ENCODE results near the gene CNNM2. TPM values are rescaled to one million over a fixed set of nuclear protein-coding genes. Genes with fewer than 3 reads are reported as not detected.
"Not testable (repeated sequence)": the region's sequence is repeated elsewhere in the genome, so short reads cannot be mapped to it uniquely, and the experiment has no call there.

The CNNM2 gene
- total and polyA plus RNA-seq, 7 donors, result 0.49 to 2.6 (median 1.3) TPM

- ATAC-seq, result peak in 1 of 4 donors; percentile 40
These were observed 57.6 kb downstream of the CNNM2 start for GRCh38 chr10:102975483-102976379.

DNA sequence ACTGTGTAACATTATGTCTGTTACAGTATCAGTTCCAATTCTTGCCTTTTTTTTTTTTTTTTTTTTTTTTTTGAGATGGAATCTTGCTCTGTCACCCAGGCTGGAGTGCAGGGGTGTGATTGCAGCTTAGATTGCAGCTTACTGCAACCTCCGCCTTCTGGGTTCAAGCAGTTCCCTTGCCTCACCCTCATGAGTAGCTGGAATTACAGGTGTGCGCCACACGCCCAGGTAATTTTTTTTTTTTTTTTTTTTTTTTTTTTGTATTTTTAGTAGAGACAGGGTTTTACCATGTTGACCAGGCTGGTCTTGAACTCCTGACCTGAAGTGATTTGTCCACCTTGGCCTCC is 58.3 kb downstream of the CNNM2 start:
- H3K27me3 ChIP-seq (ENCODE audit: insufficient read depth in 3 of 3, low read length in 2 of 3); intact Hi-C loops (cut with DNase I); H3K36me3 ChIP-seq (ENCODE audit: insufficient read depth in 1 of 2, low read depth in 1 of 2); H3K4me3 ChIP-seq; H3K27ac ChIP-seq; H3K9me3 ChIP-seq; DNase-seq; H3K4me1 ChIP-seq; ATAC-seq: not testable (repeated sequence)
- WGBS, 3 donors, result 60 to 100% (median 92%) methylated on average over 3 of the region's 3 CpGs

More at GRCh38 chr10:102975483-102976379, 57.6 kb downstream of the CNNM2 start:
- no peaks in the 10 kb centered on the region for H3K27me3 ChIP-seq (ENCODE audit: insufficient read depth in 3 of 3, low read length in 2 of 3)
- no peak overlapping the region for H3K27ac ChIP-seq
- no peak overlapping the region for H3K4me3 ChIP-seq
- intact Hi-C loops (cut with DNase I), result no loop called here
- peaks cover 4% of the 10 kb centered on the region for H3K4me1 ChIP-seq
- no peaks in the 10 kb centered on the region for H3K36me3 ChIP-seq (ENCODE audit: insufficient read depth in 1 of 2, low read depth in 1 of 2)
- WGBS, 3 donors, result 19 to 52% (median 34%) methylated on average over 2 of the region's 2 CpGs
- H3K9me3 ChIP-seq, result no peaks in the 10 kb centered on the region
- TF ChIP-seq, protein P1, sequence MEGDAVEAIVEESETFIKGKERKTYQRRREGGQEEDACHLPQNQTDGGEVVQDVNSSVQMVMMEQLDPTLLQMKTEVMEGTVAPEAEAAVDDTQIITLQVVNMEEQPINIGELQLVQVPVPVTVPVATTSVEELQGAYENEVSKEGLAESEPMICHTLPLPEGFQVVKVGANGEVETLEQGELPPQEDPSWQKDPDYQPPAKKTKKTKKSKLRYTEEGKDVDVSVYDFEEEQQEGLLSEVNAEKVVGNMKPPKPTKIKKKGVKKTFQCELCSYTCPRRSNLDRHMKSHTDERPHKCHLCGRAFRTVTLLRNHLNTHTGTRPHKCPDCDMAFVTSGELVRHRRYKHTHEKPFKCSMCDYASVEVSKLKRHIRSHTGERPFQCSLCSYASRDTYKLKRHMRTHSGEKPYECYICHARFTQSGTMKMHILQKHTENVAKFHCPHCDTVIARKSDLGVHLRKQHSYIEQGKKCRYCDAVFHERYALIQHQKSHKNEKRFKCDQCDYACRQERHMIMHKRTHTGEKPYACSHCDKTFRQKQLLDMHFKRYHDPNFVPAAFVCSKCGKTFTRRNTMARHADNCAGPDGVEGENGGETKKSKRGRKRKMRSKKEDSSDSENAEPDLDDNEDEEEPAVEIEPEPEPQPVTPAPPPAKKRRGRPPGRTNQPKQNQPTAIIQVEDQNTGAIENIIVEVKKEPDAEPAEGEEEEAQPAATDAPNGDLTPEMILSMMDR (IDR thresholded peaks at IDR 0.05), result no peak
- no peak for DNase-seq

GRCh38 chr10:102982296-102982695 is 64.2 kb downstream of the CNNM2 start:
- Histone ChIP-seq H3K4me1 (no peaks in the 10 kb centered on the region), H3K36me3 (ENCODE audit: insufficient read depth in 1 of 2, low read depth in 1 of 2) (no peaks in the 10 kb centered on the region), H3K4me3 (no peak overlapping the region), H3K27ac (no peak overlapping the region), H3K9me3 (no peaks in the 10 kb centered on the region), H3K27me3 (ENCODE audit: insufficient read depth in 3 of 3, low read length in 2 of 3) (no peaks in the 10 kb centered on the region)
- no peak for DNase-seq
- TF ChIP-seq, protein P1 (IDR thresholded peaks at IDR 0.05), result no peak
- no peak for ATAC-seq
- WGBS, 3 donors, result 51 to 68% (median 60%) methylated on average over 2 of the region's 2 CpGs
- intact Hi-C loops (cut with DNase I), result no loop called here

- no peak overlapping the region for H3K4me3 ChIP-seq
- intact Hi-C loops (cut with DNase I), result no loop called here
- ATAC-seq (no peak), DNase-seq (no peak)
- peaks cover 7% of the 10 kb centered on the region for H3K4me1 ChIP-seq
- TF ChIP-seq, protein P1 (IDR thresholded peaks at IDR 0.05), result no peak
- WGBS, 3 donors, result 79 to 93% (median 93%) methylated on average over 1 of the region's 1 CpG
- no peaks in the 10 kb centered on the region for H3K36me3 ChIP-seq (ENCODE audit: insufficient read depth in 1 of 2, low read depth in 1 of 2)
- H3K27ac ChIP-seq, result no peak overlapping the region
- H3K27me3 ChIP-seq (ENCODE audit: insufficient read depth in 3 of 3, low read length in 2 of 3), result no peaks in the 10 kb centered on the region
- no peaks in the 10 kb centered on the region for H3K9me3 ChIP-seq
These were observed 66.0 kb downstream of the CNNM2 start for GRCh38 chr10:102984086-102984485.

- Histone ChIP-seq H3K27ac (no peak overlapping the region), H3K36me3 (ENCODE audit: insufficient read depth in 1 of 2, low read depth in 1 of 2) (no peaks in the 10 kb centered on the region), H3K27me3 (ENCODE audit: insufficient read depth in 3 of 3, low read length in 2 of 3) (no peaks in the 10 kb centered on the region), H3K4me3 (no peak overlapping the region), H3K4me1 (peaks cover 7% of the 10 kb centered on the region), H3K9me3 (no peaks in the 10 kb centered on the region)
- no peak for DNase-seq
- no peak for ATAC-seq
- TF ChIP-seq, protein P1 (IDR thresholded peaks at IDR 0.05), result no peak
- intact Hi-C loops (cut with DNase I), result no loop called here
- WGBS, 3 donors, result 93 to 95% (median 93%) methylated on average over 1 of the region's 1 CpG
These were observed 67.7 kb downstream of the CNNM2 start for GRCh38 chr10:102985811-102986210.
